IMR-90 (cell line): Measurements from ENCODE around the gene CDK17. TPM values are rescaled to one million over a fixed set of nuclear protein-coding genes. Genes with fewer than 3 reads are reported as not detected.
A peak's percentile ranks its signal among the peaks of the same experiment; 100 is the strongest.

Experiments used
- ATAC-seq: fragments of 200-7000 bp; cut with Tn5 transposase; 2 replicates; pipeline ENCODE4 v1.9.1; 2020; ENCODE audit warnings: low read depth, mild to moderate bottlenecking, moderate library complexity
- BruUV-seq: library from RNA; stranded (reverse); fragments of 400-500 nt; replicated peaks from 2 replicates; lab custom pipeline; 2021; lab: Mats Ljungman, UMichigan
- CTCF ChIA-PET: fragments of 300-600 bp; formaldehyde crosslinking; extraction: SDS; loops from one replicate; lab custom pipeline; 2021; ENCODE audit warnings: antibody characterized with exemption; lab: Yijun Ruan, JAX
- POLR2A ChIA-PET: fragments of 300-600 bp; sonication (Branson Sonifier 250); formaldehyde crosslinking; loops from one replicate; lab custom pipeline; 2022; ENCODE audit warnings: antibody characterized with exemption; ENCODE audit not compliant: unreplicated experiment; lab: Charles Lee
- DNase-seq: peaks from one replicate; pipeline ENCODE4 v3.0.0; 2013
- H2AFZ ChIP-seq: replicated peaks from 2 replicates; pipeline ENCODE3; 2013; ENCODE audit warnings: low read length, mild to moderate bottlenecking; ENCODE audit not compliant: poor library complexity
- H2AK5ac ChIP-seq: 2 replicates; pipeline ENCODE4 v1.6.1; 2013; ENCODE audit warnings: low read depth, low read length, inconsistent platforms
- H2AK9ac ChIP-seq: replicated peaks from 2 replicates; pipeline ENCODE3; 2013; ENCODE audit warnings: mild to moderate bottlenecking, low read depth, low read length, moderate library complexity; ENCODE audit not compliant: poor library complexity
- H2BK120ac ChIP-seq: 2 replicates; pipeline ENCODE4 v1.6.1; 2013; ENCODE audit warnings: low read depth, low read length, inconsistent platforms
- H2BK15ac ChIP-seq: 3 replicates; pipeline ENCODE4 v1.6.1; 2013; ENCODE audit warnings: low read depth, low read length, inconsistent platforms
- H2BK20ac ChIP-seq: 2 replicates; pipeline ENCODE4 v1.6.1; 2013; ENCODE audit warnings: low read depth, mild to moderate bottlenecking, inconsistent platforms, low read length, moderate library complexity
- H2BK5ac ChIP-seq: 2 replicates; pipeline ENCODE4 v1.6.1; 2013; ENCODE audit warnings: mild to moderate bottlenecking, low read depth, low read length, inconsistent platforms; ENCODE audit not compliant: poor library complexity, severe bottlenecking
- H3K14ac ChIP-seq: replicated peaks from 2 replicates; pipeline ENCODE4 v1.6.1; 2013; ENCODE audit warnings: low read depth, low read length, inconsistent platforms
- H3K18ac ChIP-seq: 2 replicates; pipeline ENCODE4 v1.6.1; 2013; ENCODE audit warnings: low read depth, low read length, control low read depth
- H3K23ac ChIP-seq: 2 replicates; pipeline ENCODE4 v1.6.1; 2013; ENCODE audit warnings: low read depth, low read length, inconsistent platforms
- H3K27ac ChIP-seq: 2 replicates; pipeline ENCODE4 v1.5.1; 2013; ENCODE audit warnings: mild to moderate bottlenecking, control low read depth, low read length; ENCODE audit not compliant: insufficient read depth
- H3K27me3 ChIP-seq: 2 replicates; pipeline ENCODE4 v1.6.1; 2013; ENCODE audit warnings: low read length; ENCODE audit not compliant: control insufficient read depth, insufficient read depth
- H3K36me3 ChIP-seq: 2 replicates; pipeline ENCODE4 v1.6.1; 2013; ENCODE audit warnings: low read length, mixed read lengths; ENCODE audit not compliant: control insufficient read depth, insufficient read depth
- H3K4ac ChIP-seq: 2 replicates; pipeline ENCODE4 v1.6.1; 2013; ENCODE audit warnings: low read depth, low read length, inconsistent platforms
- H3K4me1 ChIP-seq: 2 replicates; pipeline ENCODE4 v1.6.1; 2013; ENCODE audit warnings: low read length, mixed read lengths; ENCODE audit not compliant: control insufficient read depth, insufficient read depth
- H3K4me2 ChIP-seq: 2 replicates; pipeline ENCODE4 v1.6.1; 2013; ENCODE audit warnings: low read depth, mild to moderate bottlenecking, control low read depth, low read length, moderate library complexity
- H3K4me3 ChIP-seq: 2 replicates; pipeline ENCODE4 v1.5.1; 2013; ENCODE audit warnings: low read depth, mild to moderate bottlenecking, control low read depth, low read length, moderate library complexity; ENCODE audit not compliant: insufficient read depth
- H3K56ac ChIP-seq: 2 replicates; pipeline ENCODE4 v1.6.1; 2013; ENCODE audit warnings: low read length, inconsistent platforms; ENCODE audit not compliant: insufficient read depth; ENCODE audit errors: extremely low read depth
- H3K79me1 ChIP-seq, 2 experiments: 2 replicates each; pipeline ENCODE4 v1.6.1; 2013; ENCODE audit warnings: low read length in 2 of 2, inconsistent platforms in 1 of 2, low read depth in 1 of 2
- H3K9ac ChIP-seq: 2 replicates; pipeline ENCODE4 v1.6.1; 2013; ENCODE audit warnings: low read depth, low read length, control low read depth
- H3K9me1 ChIP-seq: 2 replicates; pipeline ENCODE4 v1.6.1; 2013; ENCODE audit warnings: low read length, inconsistent platforms; ENCODE audit not compliant: insufficient read depth
- H3K9me3 ChIP-seq: 2 replicates; pipeline ENCODE4 v1.6.1; 2013; ENCODE audit warnings: low read length; ENCODE audit not compliant: control insufficient read depth, insufficient read depth
- H4K20me1 ChIP-seq: 2 replicates; pipeline ENCODE4 v1.6.1; 2013; ENCODE audit warnings: low read length, inconsistent platforms; ENCODE audit not compliant: insufficient read depth
- H4K5ac ChIP-seq: 2 replicates; pipeline ENCODE4 v1.6.1; 2013; ENCODE audit warnings: mild to moderate bottlenecking, low read depth, low read length, control low read depth
- H4K8ac ChIP-seq, 2 experiments: 2 replicates each; pipeline ENCODE4 v1.6.1; 2013; ENCODE audit warnings: low read depth in 2 of 2, low read length in 2 of 2, control low read depth in 1 of 2, inconsistent platforms in 1 of 2
- H4K91ac ChIP-seq: 2 replicates; pipeline ENCODE4 v1.6.1; 2013; ENCODE audit warnings: low read depth, low read length, inconsistent platforms; ENCODE audit not compliant: insufficient read depth
- BHLHE40 ChIP-seq: fragments of 150-350 bp; IDR thresholded peaks from 2 replicates; pipeline ENCODE4 v1.6.1; 2016; ENCODE audit warnings: mild to moderate bottlenecking, low read depth, low read length
- CEBPB ChIP-seq: IDR thresholded peaks from 2 replicates; pipeline ENCODE4 v1.6.1; 2012; ENCODE audit warnings: low read depth, low read length, improper control_type of control experiment
- CHD1 ChIP-seq: IDR thresholded peaks from 2 replicates; pipeline ENCODE4 v1.6.1; 2012; ENCODE audit warnings: low read depth, low read length, improper control_type of control experiment
- ELK1 ChIP-seq: fragments of 150-350 bp; IDR thresholded peaks from 2 replicates; pipeline ENCODE4 v1.6.1; 2016; ENCODE audit warnings: low read depth, mild to moderate bottlenecking, low read length, moderate library complexity, borderline replicate concordance
- FOS ChIP-seq: fragments of 150-350 bp; IDR thresholded peaks from 2 replicates; pipeline ENCODE4 v1.6.1; 2016; ENCODE audit warnings: low read depth, low read length
- MAFK ChIP-seq: IDR thresholded peaks from 2 replicates; pipeline ENCODE4 v1.6.1; 2012; ENCODE audit warnings: low read depth, low read length, improper control_type of control experiment
- MAZ ChIP-seq: IDR thresholded peaks from 2 replicates; pipeline ENCODE4 v1.6.1; 2012; ENCODE audit warnings: low read depth, mild to moderate bottlenecking, low read length, improper control_type of control experiment, moderate library complexity, borderline replicate concordance
- MXI1 ChIP-seq: IDR thresholded peaks from 2 replicates; pipeline ENCODE4 v1.6.1; 2012; ENCODE audit warnings: low read depth, mild to moderate bottlenecking, low read length, moderate library complexity, borderline replicate concordance
- RAD21 ChIP-seq: IDR thresholded peaks from 2 replicates; pipeline ENCODE4 v1.6.1; 2012; ENCODE audit warnings: low read length, improper control_type of control experiment
- RCOR1 ChIP-seq: IDR thresholded peaks from 2 replicates; pipeline ENCODE4 v1.6.1; 2012; ENCODE audit warnings: mild to moderate bottlenecking, low read length, improper control_type of control experiment; ENCODE audit not compliant: insufficient replicate concordance
- RFX5 ChIP-seq: IDR thresholded peaks from 2 replicates; pipeline ENCODE4 v1.8.0; 2012; ENCODE audit warnings: low read depth, mild to moderate bottlenecking, low read length, moderate library complexity
- USF2 ChIP-seq: fragments of 150-350 bp; IDR thresholded peaks from 2 replicates; pipeline ENCODE4 v1.6.1; 2017; ENCODE audit warnings: mild to moderate bottlenecking, antibody characterized with exemption, low read length, low read depth
- WGBS, 2 experiments: methylation state at CpG; one replicate each; pipeline versions ENCODE4 v1.1.5 to v1.1.7; 2013; ENCODE audit warnings: missing lambda C conversion rate in 2 of 2; ENCODE audit not compliant: insufficient read length in 1 of 2; ENCODE audit errors: extremely low coverage in 2 of 2; 5-methylcytosine and 5-hydroxymethylcytosine counted together
- dilution Hi-C: fragments of 300-500 bp; cut with HindIII; formaldehyde crosslinking; loops from one replicate; pipeline ENCODE4 v1.14.3; 2018; ENCODE audit warnings: low sequenced_read_pairs; ENCODE audit not compliant: unreplicated experiment
- in situ Hi-C: fragments of 300-500 bp; cut with MboI; formaldehyde crosslinking; loops from 3 replicates; pipeline ENCODE4 v1.14.3; 2019; ENCODE audit warnings: low sequenced_read_pairs, inconsistent platforms, mixed read lengths
- intact Hi-C: fragments of 100-400 bp; cut with micrococcal nuclease; formaldehyde crosslinking; loops from 2 replicates; pipeline ENCODE4 v1.10.0; 2022
- polyA plus RNA-seq, 3 experiments: library from polyadenylated mRNA; depleted of rRNA; stranded (reverse); fragments of >200 nt; gene quantifications; 2 replicates each; pipeline ENCODE4 v1.2.3, GENCODE V29; 2012; ENCODE audit warnings: low replicate concordance in 1 of 3
- total RNA-seq: library from RNA; depleted of rRNA; stranded (reverse); fragments of >200 nt; gene quantifications from 2 replicates; pipeline ENCODE4 v1.2.3, GENCODE V29; 2012

CDK17 gene
- total and polyA plus RNA-seq, 2 of the 4 experiments (the other 2 are of a cell fraction): 14.5 to 50.2 TPM

- WGBS, 2 experiments: no CpG with 5 or more reads among the region's 2 CpGs
- no peak overlapping the region for H3K9ac ChIP-seq
- H3K56ac ChIP-seq: no peak overlapping the region
- H2BK15ac ChIP-seq: no peak overlapping the region
- H2BK20ac ChIP-seq: no peak overlapping the region
- H3K4me3 ChIP-seq: no peak overlapping the region
- H2BK120ac ChIP-seq: no peak overlapping the region; the same call in 1 of the 2 replicates
- H2AFZ ChIP-seq: no peak overlapping the region
- no peaks in the 10 kb centered on the region for H3K9me3 ChIP-seq
- ATAC-seq (no peak), DNase-seq (peak; percentile 85)
- peak overlapping the region; percentile 22; the same call in 1 of the 2 replicates for H4K5ac ChIP-seq
- ChIA-PET POLR2A (no interaction called here), CTCF (interaction anchor here (0.7 to 1.3 kb wide), 2 partner anchors 10 to 37 kb away, joined by 3 read pairs; no protein-coding TSS in a partner anchor)
- H3K4me1 ChIP-seq: peaks cover 14% of the 10 kb centered on the region
- H4K20me1 ChIP-seq: no peaks in the 10 kb centered on the region
- H4K91ac ChIP-seq: no peak overlapping the region
- H3K27me3 ChIP-seq: no peaks in the 10 kb centered on the region
- H4K8ac ChIP-seq: peak overlapping the region; percentile 28 to 33; a peak in 1 of 4 replicates
- no peak overlapping the region for H2AK9ac ChIP-seq
- H3K18ac ChIP-seq: peak overlapping the region; percentile 53; the same call in 1 of the 2 replicates
- TF ChIP-seq RAD21 (no peak), FOS (no peak), CHD1 (no peak), CEBPB (no peak), RCOR1 (no peak), MXI1 (no peak), BHLHE40 (no peak), ELK1 (no peak), MAZ (no peak), MAFK (no peak), USF2 (no peak), RFX5 (no peak)
- peak overlapping the region; percentile 24; the same call in 1 of the 2 replicates for H3K4me2 ChIP-seq
- dilution Hi-C loops: no loop called here
- intact Hi-C loops: no loop called here
- no TSS peak for BruUV-seq
- H3K9me1 ChIP-seq: peaks cover 5% of the 10 kb centered on the region; the same call in 1 of the 2 replicates
- H3K27ac ChIP-seq: peak overlapping the region; percentile 53; the same call in 1 of the 2 replicates
- H3K4ac ChIP-seq: no peak overlapping the region
- no peak overlapping the region for H3K14ac ChIP-seq
- in situ Hi-C loops: no loop called here
- no peaks in the 10 kb centered on the region for H3K36me3 ChIP-seq
- peak overlapping the region; percentile 81 for H2BK5ac ChIP-seq
- H3K23ac ChIP-seq: no peak overlapping the region
- no peak overlapping the region for H2AK5ac ChIP-seq
- H3K79me1 ChIP-seq: peaks cover 6 to 17% of the 10 kb centered on the region in 2 experiments
These were observed 22.0 kb upstream of the CDK17 start for GRCh38 chr12:96422192-96422591.
